Subcutaneous abdominal adipose tissue (tissue), 5 donors: ENCODE measurements around the gene A4GALT.
"Not testable (repeated sequence)": the region's sequence is repeated elsewhere in the genome, so short reads cannot be mapped to it uniquely, and the experiment has no call there.

ENCODE experiments used
- H3K27ac ChIP-seq: one replicate; pipeline ENCODE4 v1.7.0; 2013; ENCODE audit warnings: low read depth, mild to moderate bottlenecking, inconsistent platforms, low read length, moderate library complexity
- H3K27me3 ChIP-seq, 5 donors: one replicate each; pipeline ENCODE4 v1.7.0; 2013; ENCODE audit warnings: low read length in 5 of 5, inconsistent platforms in 1 of 5; ENCODE audit not compliant: control insufficient read depth in 5 of 5, insufficient read depth in 4 of 5
- H3K36me3 ChIP-seq, 5 donors: one replicate each; pipeline ENCODE4 v1.7.0; 2013; ENCODE audit warnings: low read length in 5 of 5; ENCODE audit not compliant: control insufficient read depth in 5 of 5, insufficient read depth in 5 of 5
- H3K4me1 ChIP-seq, 5 donors: one replicate each; pipeline ENCODE4 v1.7.0; 2013; ENCODE audit warnings: low read length in 5 of 5, mild to moderate bottlenecking in 3 of 5, moderate library complexity in 1 of 5; ENCODE audit not compliant: control insufficient read depth in 5 of 5, insufficient read depth in 5 of 5
- H3K4me3 ChIP-seq, 5 donors: one replicate each; pipeline ENCODE4 v1.7.0; 2013; ENCODE audit warnings: low read length in 5 of 5, low read depth in 1 of 5
- H3K9ac ChIP-seq, 5 donors: one replicate each; pipeline ENCODE4 v1.7.0; 2013; ENCODE audit warnings: low read length in 5 of 5, mild to moderate bottlenecking in 4 of 5, moderate library complexity in 3 of 5
- H3K9me3 ChIP-seq, 5 donors: one replicate each; pipeline ENCODE4 v1.7.0; 2013; ENCODE audit warnings: low read length in 5 of 5; ENCODE audit not compliant: control insufficient read depth in 5 of 5
- donor health status: healthy.
- donor health status: healthy.
- donor health status: healthy.
- donor health status: healthy.
- donor health status: healthy.

The A4GALT gene

DNA sequence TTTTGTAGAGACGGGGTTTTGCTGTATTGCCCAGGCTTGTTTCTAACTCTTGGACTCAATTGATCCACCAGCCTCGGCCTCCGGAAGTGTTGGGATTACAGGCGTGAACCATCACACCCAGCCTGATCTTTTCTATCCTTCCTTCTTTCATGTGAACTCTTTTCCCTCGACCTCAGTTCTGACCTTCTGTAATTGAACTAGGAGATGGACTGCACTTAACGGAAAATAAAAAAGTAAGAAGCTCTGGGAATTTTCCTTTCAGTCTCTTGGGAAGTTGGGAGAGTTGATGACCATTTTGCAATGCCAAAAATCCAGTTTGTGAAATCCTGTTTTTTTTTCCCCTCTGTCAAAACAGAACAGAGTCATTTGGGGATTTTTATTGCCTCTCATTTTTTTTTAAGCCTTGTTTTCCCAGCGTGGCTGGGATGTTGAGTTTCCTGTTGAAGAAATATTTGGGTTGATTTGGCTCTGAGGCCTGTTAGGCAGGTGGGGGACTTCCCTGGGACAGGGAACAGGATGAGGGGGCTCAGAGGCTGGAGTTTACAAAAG, 44.5 kb downstream of the A4GALT start:
- Histone ChIP-seq H3K9ac (peak overlapping the region in 3 of 5 donors; percentile 39 to 72 (median 66)), H3K4me3 (no peak overlapping the region), H3K36me3 (no peaks in the 10 kb centered on the region), H3K27me3 (peaks cover 0 to 3% (median 0%) of the 10 kb centered on the region in 5 donors), H3K9me3 (peaks cover 0 to 8% (median 7%) of the 10 kb centered on the region in 5 donors), H3K4me1 (peaks cover 19 to 54% (median 52%) of the 10 kb centered on the region in 5 donors), H3K27ac (peak overlapping the region; percentile 92)

GRCh38 chr22:42673898-42674401, 46.7 kb downstream of the A4GALT start:
- H3K27ac ChIP-seq = no peak overlapping the region
- no peak overlapping the region for H3K4me3 ChIP-seq
- peaks cover 0 to 7% (median 7%) of the 10 kb centered on the region in 5 donors for H3K9me3 ChIP-seq
- H3K36me3 ChIP-seq = no peaks in the 10 kb centered on the region
- H3K4me1 ChIP-seq = peaks cover 12 to 52% (median 38%) of the 10 kb centered on the region in 5 donors
- H3K27me3 ChIP-seq = peaks cover 0 to 3% (median 0%) of the 10 kb centered on the region in 5 donors
- H3K9ac ChIP-seq = no peak overlapping the region

GRCh38 chr22:42673071-42673470, 47.6 kb downstream of the A4GALT start:
- H3K4me1 ChIP-seq = peaks cover 12 to 45% (median 34%) of the 10 kb centered on the region in 5 donors
- H3K4me3 ChIP-seq, H3K9me3 ChIP-seq, H3K27me3 ChIP-seq, H3K36me3 ChIP-seq, H3K9ac ChIP-seq, H3K27ac ChIP-seq: not testable (repeated sequence)

DNA sequence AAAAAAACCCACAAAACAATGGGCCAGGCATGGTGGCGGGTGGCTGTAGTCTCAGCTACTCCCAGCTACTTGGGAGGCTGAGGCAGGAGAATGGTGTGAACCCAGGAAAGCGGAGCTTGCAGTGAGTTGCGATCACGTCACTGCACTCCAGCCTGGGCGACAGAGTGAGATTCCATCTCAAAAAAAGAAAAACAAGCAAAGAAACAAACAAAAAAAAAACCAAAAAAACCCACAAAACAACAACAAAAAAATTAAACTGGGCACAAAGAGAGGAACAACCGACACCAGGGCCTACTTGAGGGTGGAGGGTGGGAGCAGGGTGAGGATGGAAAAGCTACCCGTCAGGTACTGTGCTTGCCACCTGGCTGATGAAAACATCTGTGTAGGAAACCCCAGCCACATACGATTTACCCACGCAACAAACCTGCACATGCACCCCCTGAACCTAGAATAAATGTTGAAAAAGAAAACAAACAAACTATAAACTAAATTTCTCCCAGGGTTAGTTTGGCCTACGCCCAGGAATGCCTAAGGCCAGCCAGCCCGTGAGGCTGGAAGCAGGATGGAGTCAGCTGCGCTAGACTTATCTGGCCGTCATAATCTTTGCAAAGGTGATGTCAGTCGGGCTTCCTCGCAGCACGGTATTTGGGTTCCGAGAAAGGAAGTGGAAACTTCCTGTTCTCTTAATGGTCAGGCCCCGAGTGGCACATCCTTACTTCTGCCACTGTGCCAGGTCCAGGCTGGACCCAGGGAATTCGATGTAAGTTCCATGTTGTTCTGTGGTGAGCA, 49.6 kb downstream of the A4GALT start:
- H3K9ac ChIP-seq = no peak overlapping the region
- H3K36me3 ChIP-seq = no peaks in the 10 kb centered on the region
- peaks cover 9 to 27% (median 18%) of the 10 kb centered on the region in 5 donors for H3K4me1 ChIP-seq
- peak overlapping the region; percentile 29 for H3K27ac ChIP-seq
- H3K9me3 ChIP-seq = no peaks in the 10 kb centered on the region
- H3K27me3 ChIP-seq = peaks cover 0 to under 1% (median 0%) of the 10 kb centered on the region in 5 donors
- no peak overlapping the region for H3K4me3 ChIP-seq

GRCh38 chr22:42670046-42670445, 50.6 kb downstream of the A4GALT start:
- Histone ChIP-seq H3K9ac (no peak overlapping the region), H3K9me3 (no peaks in the 10 kb centered on the region), H3K4me1 (peaks cover 4 to 21% (median 10%) of the 10 kb centered on the region in 5 donors), H3K36me3 (no peaks in the 10 kb centered on the region), H3K4me3 (no peak overlapping the region), H3K27ac (no peak overlapping the region), H3K27me3 (no peaks in the 10 kb centered on the region)

GRCh38 chr22:42666393-42666792, 54.3 kb downstream of the A4GALT start:
- H3K27ac ChIP-seq, H3K27me3 ChIP-seq, H3K9me3 ChIP-seq, H3K36me3 ChIP-seq, H3K4me3 ChIP-seq, H3K9ac ChIP-seq: not testable (repeated sequence)
- H3K4me1 ChIP-seq = peaks cover 2 to 19% (median 10%) of the 10 kb centered on the region in 5 donors

GRCh38 chr22:42664976-42665831, 55.5 kb downstream of the A4GALT start:
- peaks cover 0 to 10% (median 9%) of the 10 kb centered on the region in 5 donors for H3K4me1 ChIP-seq
- H3K27me3 ChIP-seq = no peaks in the 10 kb centered on the region
- H3K27ac ChIP-seq = no peak overlapping the region
- H3K9me3 ChIP-seq = no peaks in the 10 kb centered on the region
- H3K9ac ChIP-seq = no peak overlapping the region
- H3K4me3 ChIP-seq = no peak overlapping the region
- H3K36me3 ChIP-seq = no peaks in the 10 kb centered on the region

GRCh38 chr22:42661985-42662831, 58.5 kb downstream of the A4GALT start:
- Histone ChIP-seq H3K36me3 (no peaks in the 10 kb centered on the region), H3K4me3 (peak overlapping the region in 4 of 5 donors; percentile 59 to 67 (median 62)), H3K4me1 (peaks cover 0 to 10% (median 7%) of the 10 kb centered on the region in 5 donors), H3K27me3 (no peaks in the 10 kb centered on the region), H3K9ac (peak overlapping the region in 3 of 5 donors; percentile 16 to 56 (median 33)), H3K27ac (no peak overlapping the region), H3K9me3 (no peaks in the 10 kb centered on the region)

DNA sequence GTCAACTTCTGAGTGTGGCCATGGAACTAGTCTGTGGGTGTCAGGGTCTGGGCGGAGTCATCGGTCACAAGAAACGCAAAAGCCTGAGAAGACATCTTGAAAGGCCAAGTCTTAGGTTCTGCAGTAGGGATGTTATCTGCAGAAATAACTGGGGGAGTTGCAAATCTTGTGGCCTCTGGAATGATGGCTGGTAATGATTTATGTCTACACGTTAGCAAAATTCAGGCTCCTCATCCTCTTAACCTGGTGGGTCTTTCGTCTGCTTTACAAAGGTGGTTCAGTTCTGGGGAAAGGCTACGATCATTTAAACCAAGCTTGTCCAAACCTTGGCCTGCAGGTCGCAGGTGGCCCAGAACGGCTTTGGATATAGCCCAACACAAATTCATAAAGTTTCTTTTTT, 64.1 kb downstream of the A4GALT start:
- no peak overlapping the region for H3K4me3 ChIP-seq
- H3K36me3 ChIP-seq = no peaks in the 10 kb centered on the region
- H3K27ac ChIP-seq = no peak overlapping the region
- H3K27me3 ChIP-seq = no peaks in the 10 kb centered on the region
- peaks cover 3 to 24% (median 15%) of the 10 kb centered on the region in 5 donors for H3K4me1 ChIP-seq
- no peak overlapping the region for H3K9ac ChIP-seq
- no peaks in the 10 kb centered on the region for H3K9me3 ChIP-seq
